ENCODE data around the gene ARHGEF10L. TPM values are rescaled to one million over a fixed set of nuclear protein-coding genes. Genes with fewer than 3 reads are reported as not detected.

Gene ARHGEF10L
- total RNA-seq, 2 experiments from 2014 or later: not detected

GRCh38 chr1:17509363-17509762 is 30.1 kb upstream of the ARHGEF10L start:
- intact Hi-C loops (cut with micrococcal nuclease): no loop called here
- ATAC-seq: no peak
- H3K4me1 Mint-ChIP-seq (ENCODE audit: low read depth): no peaks in the 10 kb centered on the region
- CTCF ChIA-PET: interaction anchor here (1.3 to 2.4 kb wide), 2 partner anchors 12 to 18 kb away, joined by 3 to 6 read pairs; no protein-coding TSS in a partner anchor
- H3K9me3 Mint-ChIP-seq: no peaks in the 10 kb centered on the region
- H3K27ac Mint-ChIP-seq: no peak overlapping the region
- H3K4me3 Mint-ChIP-seq: no peak overlapping the region
- POLR2A ChIA-PET: no interaction called here
- H3K27me3 Mint-ChIP-seq: peaks cover 2% of the 10 kb centered on the region
- H3K36me3 Mint-ChIP-seq (ENCODE audit: low read depth): no peaks in the 10 kb centered on the region
- DNase-seq: no peak
- TF ChIP-seq CTCF (IDR thresholded peaks at IDR 0.05): no peak

DNA sequence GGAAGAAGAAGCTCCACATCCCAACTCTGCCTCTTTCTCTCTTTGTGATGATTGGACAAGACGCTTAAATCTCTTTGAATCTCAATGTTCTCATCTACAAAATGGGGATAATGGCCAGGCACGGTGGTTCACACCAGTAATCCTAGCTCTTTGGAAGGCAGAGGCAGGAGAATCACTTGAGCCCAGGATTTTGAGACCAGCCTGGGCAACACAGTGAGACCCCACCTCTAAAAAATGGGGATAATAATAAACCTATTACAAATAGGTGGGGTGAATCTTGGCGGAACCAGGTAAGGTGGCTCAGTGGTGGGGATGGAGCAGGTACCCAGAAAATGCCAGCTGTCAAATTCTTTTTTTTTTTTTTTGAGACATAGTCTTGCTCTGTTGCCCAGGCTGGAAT is 29.4 kb upstream of the ARHGEF10L start:
- ChIA-PET POLR2A (no interaction called here), CTCF (interaction anchor here (1.0 to 2.3 kb wide), 3 partner anchors 15 to 97 kb away, joined by 3 to 10 read pairs (median 5); no protein-coding TSS in a partner anchor)
- intact Hi-C loops (cut with micrococcal nuclease): no loop called here
- no peak overlapping the region for H3K4me3 Mint-ChIP-seq
- ATAC-seq (no peak), DNase-seq (no peak)
- H3K9me3 Mint-ChIP-seq: no peaks in the 10 kb centered on the region
- H3K36me3 Mint-ChIP-seq (ENCODE audit: low read depth): no peaks in the 10 kb centered on the region
- no peaks in the 10 kb centered on the region for H3K4me1 Mint-ChIP-seq (ENCODE audit: low read depth)
- peaks cover 2% of the 10 kb centered on the region for H3K27me3 Mint-ChIP-seq
- no peak for TF ChIP-seq CTCF (IDR thresholded peaks at IDR 0.05)
- no peak overlapping the region for H3K27ac Mint-ChIP-seq

DNA sequence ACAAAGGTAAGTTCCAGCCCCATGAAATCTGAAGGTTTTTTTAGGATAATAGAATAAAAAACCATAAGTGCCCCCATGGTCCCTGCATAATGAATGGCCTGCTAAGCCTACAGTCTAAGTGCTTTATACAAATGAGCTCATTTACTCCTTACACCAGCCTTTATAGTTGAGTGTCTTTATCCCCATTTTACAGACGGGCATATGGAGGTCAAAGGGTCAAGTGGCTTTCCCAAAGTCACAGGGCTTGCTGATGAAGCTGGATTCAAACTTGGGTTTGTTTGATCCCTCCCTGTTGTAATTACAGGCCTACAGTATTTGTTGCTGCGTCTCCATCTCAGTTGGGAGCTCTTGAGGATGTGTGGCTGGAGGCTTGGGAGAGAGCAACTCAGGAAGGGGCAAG is 28.3 kb upstream of the ARHGEF10L start:
- ATAC-seq (no peak), DNase-seq (no peak)
- intact Hi-C loops (cut with micrococcal nuclease): no loop called here
- ChIA-PET CTCF (interaction anchor here (1.0 to 2.3 kb wide), 3 partner anchors 9 to 96 kb away, joined by 5 to 10 read pairs (median 6); no protein-coding TSS in a partner anchor), POLR2A (interaction anchor here (0.6 kb wide), 1 partner anchor 1055 kb away, joined by 3 read pairs; no protein-coding TSS in a partner anchor)
- Mint-ChIP-seq H3K36me3 (ENCODE audit: low read depth) (no peaks in the 10 kb centered on the region), H3K27ac (no peak overlapping the region), H3K27me3 (peaks cover 2% of the 10 kb centered on the region), H3K4me1 (ENCODE audit: low read depth) (no peaks in the 10 kb centered on the region), H3K9me3 (no peaks in the 10 kb centered on the region), H3K4me3 (no peak overlapping the region)
- TF ChIP-seq CTCF (IDR thresholded peaks at IDR 0.05): no peak

- Mint-ChIP-seq H3K36me3 (ENCODE audit: low read depth) (no peaks in the 10 kb centered on the region), H3K27ac (no peak overlapping the region), H3K9me3 (no peaks in the 10 kb centered on the region), H3K4me1 (ENCODE audit: low read depth) (no peaks in the 10 kb centered on the region), H3K27me3 (peaks cover 5% of the 10 kb centered on the region), H3K4me3 (no peak overlapping the region)
- TF ChIP-seq CTCF (IDR thresholded peaks at IDR 0.05): no peak
- POLR2A ChIA-PET: no interaction called here
- CTCF ChIA-PET: interaction anchor here (1.4 kb wide), 1 partner anchor 18 kb away, joined by 3 read pairs; no protein-coding TSS in a partner anchor
- ATAC-seq (no peak), DNase-seq (no peak)
- intact Hi-C loops (cut with micrococcal nuclease): no loop called here
These were observed 26.4 kb upstream of the ARHGEF10L start for GRCh38 chr1:17513131-17513530.

GRCh38 chr1:17514776-17515175 is 24.7 kb upstream of the ARHGEF10L start:
- no peak for ATAC-seq
- ChIA-PET POLR2A (interaction anchor here (1.3 kb wide), 1 partner anchor 15 kb away, joined by 4 read pairs; no protein-coding TSS in a partner anchor), CTCF (no interaction called here)
- H3K27ac Mint-ChIP-seq: no peak overlapping the region
- H3K4me3 Mint-ChIP-seq: no peak overlapping the region
- peaks cover 8% of the 10 kb centered on the region for H3K27me3 Mint-ChIP-seq
- no peaks in the 10 kb centered on the region for H3K36me3 Mint-ChIP-seq (ENCODE audit: low read depth)
- intact Hi-C loops (cut with micrococcal nuclease): no loop called here
- DNase-seq: no peak
- TF ChIP-seq CTCF (IDR thresholded peaks at IDR 0.05): no peak
- no peaks in the 10 kb centered on the region for H3K9me3 Mint-ChIP-seq
- H3K4me1 Mint-ChIP-seq (ENCODE audit: low read depth): no peaks in the 10 kb centered on the region

All from activated CD8-positive, alpha-beta T cell treated with anti-CD3 and anti-CD28 coated beads for 36 hours (primary cell).